SU-DHL-6 (cell line): Measurements from ENCODE around the gene AGXT.

Experiments
- EZH2phosphoT487 ChIP-seq: fragments of 200-600 bp; sonication (generic), shearing (Covaris generic); conservative IDR thresholded peaks from 2 replicates; pipeline ENCODE4 v1.6.1; 2018; ENCODE audit warnings: mild to moderate bottlenecking, antibody characterized with exemption, low read length, moderate library complexity, mixed read lengths
- TF ChIP-seq, protein P1 (sequence below): fragments of 200-600 bp; sonication (generic); IDR thresholded peaks from one replicate; pipeline ENCODE4 v1.5.1; 2017; ENCODE audit warnings: antibody characterized with exemption, mild to moderate bottlenecking, low read length, moderate library complexity; ENCODE audit not compliant: insufficient read depth, poor library complexity, severe bottlenecking

GRCh38 chr2:240900141-240900860, 31.7 kb downstream of the AGXT start:
- TF ChIP-seq, protein P1, sequence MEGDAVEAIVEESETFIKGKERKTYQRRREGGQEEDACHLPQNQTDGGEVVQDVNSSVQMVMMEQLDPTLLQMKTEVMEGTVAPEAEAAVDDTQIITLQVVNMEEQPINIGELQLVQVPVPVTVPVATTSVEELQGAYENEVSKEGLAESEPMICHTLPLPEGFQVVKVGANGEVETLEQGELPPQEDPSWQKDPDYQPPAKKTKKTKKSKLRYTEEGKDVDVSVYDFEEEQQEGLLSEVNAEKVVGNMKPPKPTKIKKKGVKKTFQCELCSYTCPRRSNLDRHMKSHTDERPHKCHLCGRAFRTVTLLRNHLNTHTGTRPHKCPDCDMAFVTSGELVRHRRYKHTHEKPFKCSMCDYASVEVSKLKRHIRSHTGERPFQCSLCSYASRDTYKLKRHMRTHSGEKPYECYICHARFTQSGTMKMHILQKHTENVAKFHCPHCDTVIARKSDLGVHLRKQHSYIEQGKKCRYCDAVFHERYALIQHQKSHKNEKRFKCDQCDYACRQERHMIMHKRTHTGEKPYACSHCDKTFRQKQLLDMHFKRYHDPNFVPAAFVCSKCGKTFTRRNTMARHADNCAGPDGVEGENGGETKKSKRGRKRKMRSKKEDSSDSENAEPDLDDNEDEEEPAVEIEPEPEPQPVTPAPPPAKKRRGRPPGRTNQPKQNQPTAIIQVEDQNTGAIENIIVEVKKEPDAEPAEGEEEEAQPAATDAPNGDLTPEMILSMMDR, result no peak
- no peak for TF ChIP-seq EZH2phosphoT487
